Lower leg skin (tissue), 4 donors: Measurements from ENCODE around the gene RNF128. TPM values are rescaled to one million over a fixed set of nuclear protein-coding genes. Genes with fewer than 3 reads are reported as not detected.
"Not testable (repeated sequence)": the region's sequence is repeated elsewhere in the genome, so short reads cannot be mapped to it uniquely, and the experiment has no call there.

Experiments used
- DNase-seq, 2 donors: peaks; one replicate each; pipeline ENCODE4 v3.0.0-alpha.2; 2019; ENCODE audit warnings: low spot score in 2 of 2
- H3K4me3 ChIP-seq: fragments of 200-600 bp; sonication (generic); 2 replicates; pipeline ENCODE4 v1.5.1; 2017; ENCODE audit warnings: mild to moderate bottlenecking, low read depth; ENCODE audit not compliant: poor library complexity, severe bottlenecking
- CTCF ChIP-seq, 3 donors: fragments of 450-650 bp; IDR thresholded peaks; one replicate each; pipeline ENCODE4 v1.5.1; 2016; ENCODE audit warnings: antibody characterized with exemption in 3 of 3, mild to moderate bottlenecking in 3 of 3, moderate library complexity in 2 of 3
- POLR2A ChIP-seq, 2 donors: fragments of 450-650 bp; IDR thresholded peaks; one replicate each; pipeline ENCODE4 v1.6.1; 2016 to 2017; ENCODE audit warnings: antibody characterized with exemption in 2 of 2, mild to moderate bottlenecking in 1 of 2, moderate library complexity in 1 of 2
- WGBS, 2 donors: methylation state at CpG; one replicate each; pipeline ENCODE4 v1.1.5; 2018; 5-methylcytosine and 5-hydroxymethylcytosine counted together
- intact Hi-C: fragments of 100-400 bp; cut with DNase I; formaldehyde crosslinking; loops from one replicate; pipeline ENCODE4 v1.15.0; 2023; ENCODE audit warnings: low total_unique reads
- total RNA-seq, 4 donors: library from RNA; depleted of rRNA; stranded (reverse); fragments of >200 nt; gene quantifications; one replicate each; pipeline ENCODE4 v1.1.0, GENCODE V29; 2016

Gene RNF128
- total RNA-seq, 4 donors from 2014 or later = 9.6 to 24.5 (median 16.0) TPM

DNA sequence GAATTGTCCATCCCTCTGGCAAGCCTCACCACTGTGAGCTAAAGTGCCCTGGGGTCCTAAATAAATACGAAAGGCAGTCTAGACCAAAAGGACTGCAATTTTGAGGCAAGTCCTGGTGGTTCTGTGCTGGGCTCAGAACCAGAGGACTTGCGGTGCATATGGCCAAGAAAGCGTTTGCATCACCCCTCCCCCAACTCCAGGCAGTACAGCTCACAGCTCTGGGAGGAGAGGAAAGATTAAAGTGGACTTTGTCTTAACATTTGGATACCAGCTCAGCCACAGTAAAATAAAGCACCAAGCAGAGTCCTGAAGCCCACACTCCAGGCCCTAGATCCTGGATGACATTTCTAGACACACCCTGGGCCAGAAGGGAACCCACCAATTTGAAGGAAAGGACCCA lies 24.9 kb downstream of the RNF128 start:
- 73 to 80% methylated on average over 1 to 3 of the region's 3 CpGs for WGBS, 2 donors
- DNase-seq = no peak
- TF ChIP-seq CTCF (IDR thresholded peaks at IDR 0.05) (no peak), POLR2A (IDR thresholded peaks at IDR 0.05) (no peak)
- intact Hi-C loops = no loop called here
- no peak overlapping the region for H3K4me3 ChIP-seq

DNA sequence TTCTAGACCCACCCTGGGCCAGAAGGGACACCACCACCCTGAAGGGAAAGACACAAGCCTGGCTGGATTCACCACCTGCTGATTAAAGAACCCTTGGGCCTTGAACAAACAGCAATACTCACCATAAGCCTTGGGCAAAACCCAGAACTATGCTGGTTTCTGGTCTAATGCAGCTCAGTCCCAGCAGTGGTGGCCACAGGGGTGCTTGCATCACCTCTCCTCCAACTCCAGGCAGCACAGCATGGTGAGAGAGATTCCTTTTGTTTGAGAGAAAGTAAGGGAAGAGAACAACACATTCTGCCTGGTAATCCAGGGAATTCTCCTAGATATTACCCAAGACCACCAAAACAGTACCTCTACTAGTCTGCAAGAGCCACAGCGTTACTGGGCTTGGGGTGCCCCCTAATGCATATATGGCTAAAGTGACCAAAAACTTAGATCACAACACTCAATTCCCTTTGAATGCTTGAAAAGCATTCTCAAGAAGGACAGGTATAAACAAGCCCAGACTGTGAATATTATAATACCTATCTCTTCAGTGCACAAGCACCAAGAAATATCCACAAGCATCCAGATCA lies 25.7 kb downstream of the RNF128 start:
- no peak overlapping the region for H3K4me3 ChIP-seq
- intact Hi-C loops = no loop called here
- no peak for DNase-seq
- 58 to 67% methylated on average over 1 of the region's 1 CpG for WGBS, 2 donors
- TF ChIP-seq CTCF (IDR thresholded peaks at IDR 0.05) = no peak
- no peak for TF ChIP-seq POLR2A (IDR thresholded peaks at IDR 0.05)

DNA sequence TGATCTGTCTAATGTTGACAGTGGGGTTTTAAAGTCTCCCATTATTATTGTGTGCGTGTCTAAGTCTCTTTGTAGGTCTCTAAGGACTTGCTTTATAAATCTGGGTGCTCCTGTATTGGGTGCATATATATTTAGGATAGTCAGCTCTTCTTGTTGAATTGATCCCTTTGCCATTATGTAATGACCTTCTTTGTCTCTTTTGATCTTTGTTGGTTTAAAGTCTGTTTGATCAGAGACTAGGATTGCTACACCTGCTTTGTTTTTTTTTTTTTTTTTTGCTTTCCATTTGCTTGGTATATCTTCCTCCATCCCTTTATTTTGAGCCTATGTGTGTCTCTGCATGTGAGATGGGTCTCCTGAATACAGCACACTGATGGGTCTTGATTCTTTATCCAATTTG lies 42.8 kb downstream of the RNF128 start:
- H3K4me3 ChIP-seq, DNase-seq, intact Hi-C loops: not testable (repeated sequence)
- 75 to 76% methylated on average over 1 of the region's 1 CpG for WGBS, 2 donors

DNA sequence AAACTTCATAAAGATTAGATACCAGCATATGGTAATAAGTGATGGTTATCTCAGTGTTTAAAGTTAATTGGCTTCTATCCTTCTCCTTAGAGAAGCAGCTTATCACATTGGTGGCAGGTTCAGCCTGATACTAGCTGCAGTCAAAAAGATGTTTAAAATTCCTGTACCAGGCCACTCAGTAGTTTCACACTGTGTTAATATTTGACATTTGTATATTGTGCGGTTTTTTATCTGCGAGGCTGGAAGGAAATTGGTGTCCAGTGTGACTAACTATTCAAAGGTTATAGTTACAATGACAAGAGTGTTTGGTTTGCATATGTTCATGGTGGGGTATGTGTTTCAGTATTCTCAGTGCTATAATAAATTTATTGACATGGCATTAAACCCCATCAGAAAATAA lies 48.5 kb downstream of the RNF128 start:
- WGBS, 2 donors = 69 to 98% methylated on average over 2 of the region's 2 CpGs
- intact Hi-C loops = no loop called here
- TF ChIP-seq POLR2A (IDR thresholded peaks at IDR 0.05) (no peak), CTCF (IDR thresholded peaks at IDR 0.05) (no peak)
- no peak overlapping the region for H3K4me3 ChIP-seq
- no peak for DNase-seq

- 24 to 29% methylated on average over 2 of the region's 2 CpGs for WGBS, 2 donors
- no peak for TF ChIP-seq CTCF (IDR thresholded peaks at IDR 0.05)
- no peak for TF ChIP-seq POLR2A (IDR thresholded peaks at IDR 0.05)
- no peak overlapping the region for H3K4me3 ChIP-seq
- no peak for DNase-seq
- intact Hi-C loops = no loop called here
Observed at GRCh38 chrX:106780264-106780663, 53.8 kb downstream of the RNF128 start.

DNA sequence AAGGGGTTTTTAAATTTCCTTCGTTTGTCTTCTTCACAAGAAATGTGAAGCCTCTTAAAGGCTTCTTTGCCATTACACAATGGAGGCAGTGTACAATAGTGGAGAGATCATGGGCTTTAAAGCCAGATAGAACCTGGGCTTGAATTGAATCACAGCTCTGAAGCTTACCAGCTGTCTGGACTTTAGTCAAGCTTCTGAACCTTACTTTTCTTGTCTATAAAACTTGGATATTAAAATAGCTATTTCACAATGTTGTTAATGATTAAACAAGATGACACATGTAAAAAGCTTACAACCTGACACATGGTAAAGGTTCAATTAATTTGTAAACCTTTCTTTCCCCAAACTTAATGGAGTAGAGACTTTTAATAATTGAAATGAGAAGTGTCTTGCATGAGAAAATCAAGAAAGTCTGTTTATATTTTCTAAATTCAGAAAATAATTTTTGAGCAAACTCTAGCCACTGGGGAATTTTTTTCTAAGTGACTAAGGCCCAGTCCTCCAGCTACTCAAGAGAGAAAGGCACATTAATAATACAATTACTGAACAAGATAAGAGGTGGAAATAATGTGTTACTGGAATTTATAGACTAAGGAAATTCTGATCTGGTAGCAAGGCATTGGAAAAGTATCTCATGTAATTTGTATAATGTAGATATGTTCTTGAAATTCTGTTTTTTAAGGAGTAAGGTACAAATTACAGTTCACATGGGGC lies 54.3 kb downstream of the RNF128 start:
- 18 to 23% methylated on average over 1 of the region's 1 CpG for WGBS, 2 donors
- no peak for DNase-seq
- TF ChIP-seq CTCF (IDR thresholded peaks at IDR 0.05) = no peak
- TF ChIP-seq POLR2A (IDR thresholded peaks at IDR 0.05) = no peak
- H3K4me3 ChIP-seq = no peak overlapping the region
- intact Hi-C loops = no loop called here
